ENCODE data around the gene PODXL.

DNA sequence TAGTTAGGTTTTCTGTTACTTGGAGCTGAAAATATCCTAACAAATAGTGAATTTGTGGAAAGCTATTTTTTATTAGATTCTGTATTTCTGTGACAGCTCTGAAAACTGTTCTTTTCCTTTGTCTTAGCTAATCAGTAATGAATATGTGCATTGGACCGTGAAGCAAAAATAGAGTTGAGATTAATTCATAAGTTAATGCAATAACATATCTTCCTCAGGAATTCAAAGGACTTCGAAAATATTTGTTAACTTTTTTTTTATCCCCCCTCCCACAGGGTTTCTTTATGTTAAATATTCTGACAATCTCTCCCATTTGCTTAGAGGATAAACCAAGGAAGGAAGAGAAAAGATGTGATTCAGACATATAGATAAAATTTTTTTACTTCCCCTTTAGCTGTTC, 101.4 kb downstream of the PODXL start:
- TF ChIP-seq, protein P1, sequence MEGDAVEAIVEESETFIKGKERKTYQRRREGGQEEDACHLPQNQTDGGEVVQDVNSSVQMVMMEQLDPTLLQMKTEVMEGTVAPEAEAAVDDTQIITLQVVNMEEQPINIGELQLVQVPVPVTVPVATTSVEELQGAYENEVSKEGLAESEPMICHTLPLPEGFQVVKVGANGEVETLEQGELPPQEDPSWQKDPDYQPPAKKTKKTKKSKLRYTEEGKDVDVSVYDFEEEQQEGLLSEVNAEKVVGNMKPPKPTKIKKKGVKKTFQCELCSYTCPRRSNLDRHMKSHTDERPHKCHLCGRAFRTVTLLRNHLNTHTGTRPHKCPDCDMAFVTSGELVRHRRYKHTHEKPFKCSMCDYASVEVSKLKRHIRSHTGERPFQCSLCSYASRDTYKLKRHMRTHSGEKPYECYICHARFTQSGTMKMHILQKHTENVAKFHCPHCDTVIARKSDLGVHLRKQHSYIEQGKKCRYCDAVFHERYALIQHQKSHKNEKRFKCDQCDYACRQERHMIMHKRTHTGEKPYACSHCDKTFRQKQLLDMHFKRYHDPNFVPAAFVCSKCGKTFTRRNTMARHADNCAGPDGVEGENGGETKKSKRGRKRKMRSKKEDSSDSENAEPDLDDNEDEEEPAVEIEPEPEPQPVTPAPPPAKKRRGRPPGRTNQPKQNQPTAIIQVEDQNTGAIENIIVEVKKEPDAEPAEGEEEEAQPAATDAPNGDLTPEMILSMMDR (IDR thresholded peaks at IDR 0.05) = no peak
- TF ChIP-seq POLR2A (IDR thresholded peaks at IDR 0.05) = no peak
